Pancreas (tissue), 10 donors: ENCODE data around the gene GSN. TPM values are rescaled to one million over a fixed set of nuclear protein-coding genes. Genes with fewer than 3 reads are reported as not detected.
A peak's percentile ranks its signal among the peaks of the same experiment; 100 is the strongest.
"Not testable (repeated sequence)": the region's sequence is repeated elsewhere in the genome, so short reads cannot be mapped to it uniquely, and the experiment has no call there.

Experiments used
- ATAC-seq, 4 donors: fragments of 200-7000 bp; cut with Tn5 transposase; one replicate each; pipeline versions ENCODE4 v1.8.0 to v1.9.1; 2020; ENCODE audit warnings: mild to moderate bottlenecking in 4 of 4, moderate library complexity in 4 of 4
- DNase-seq, 6 donors: peaks; one replicate each; pipeline ENCODE4 v3.0.0-alpha.2; 2020
- FAIRE-seq: peaks from 2 replicates; lab custom pipeline; 2012; peaks lifted over from hg19 to GRCh38; lab: Jason Lieb, UNC
- H3K27ac ChIP-seq, 4 donors: fragments of 200-600 bp; sonication (generic); 1 replicate in 3 of 4; 2 replicates in 1 of 4; pipeline versions ENCODE4 v1.5.0 to v1.8.0; 2020
- H3K27me3 ChIP-seq, 4 donors: fragments of 200-600 bp; one replicate each; pipeline ENCODE4 v1.8.0; 2021
- H3K36me3 ChIP-seq, 3 donors: fragments of 200-600 bp; sonication (generic) in 1 of 3; one replicate each; pipeline versions ENCODE4 v1.5.0 to v1.8.0; 2020 to 2021
- H3K4me1 ChIP-seq, 3 donors: fragments of 200-600 bp; one replicate each; pipeline ENCODE4 v1.8.0; 2021
- H3K4me3 ChIP-seq, 4 donors: fragments of 200-600 bp; sonication (generic) in 2 of 4; one replicate each; pipeline versions ENCODE4 v1.5.0 to v1.8.0; 2020 to 2021
- H3K9me3 ChIP-seq, 4 donors: fragments of 200-600 bp; one replicate each; pipeline ENCODE4 v1.8.0; 2021
- CTCF ChIP-seq, 4 donors: fragments of 200-600 bp; sonication (generic) in 3 of 4; IDR thresholded peaks; one replicate each; pipeline versions ENCODE4 v1.5.0 to v1.8.0; 2021; ENCODE audit warnings: antibody characterized with exemption in 4 of 4
- WGBS, 2 donors: extraction: QIAGEN DNeasy Blood & Tissue Kit; methylation state at CpG; one replicate each; pipeline ENCODE4 v1.1.7; 2013; 5-methylcytosine and 5-hydroxymethylcytosine counted together
- intact Hi-C, 3 donors: fragments of 100-400 bp; cut with DNase I; formaldehyde crosslinking; loops; one replicate each; pipeline versions ENCODE4 v1.11.1 to v1.14.2; 2022
- polyA plus RNA-seq, 2 donors: library from polyadenylated mRNA; stranded (reverse); fragments of 200-250 nt; gene quantifications; one replicate each; pipeline ENCODE4 v1.2.3, GENCODE V29; 2013
- total RNA-seq, 6 donors: library from RNA; stranded (reverse); fragmentation: NEBNext Ultra II Directional in 4 of 6; extraction: Animal tissue kit (Norgen Biotek cat#: 25700) in 4 of 6; gene quantifications; one replicate each; pipeline versions ENCODE4 v1.2.1 to v1.2.4, GENCODE V29; 2021 to 2023
- donor health status: healthy with polysubstance abuse.
- donor health status: DM: no; HTN: no; CAD: no; lungs with moderate emphysema.
- donor health status: DM: no; HTN: no; CAD: no.
- donor health status: control.
- donor health status: control.
- donor health status: Bipolar disorder and iron deficiency.
- donor health status: DM: yes; HTN: yes; CAD: no.
- donor health status: DM: no; HTN: no; CAD: no.
- donor health status: DM: no; HTN: no; CAD: no.
- donor health status: DM: yes; HTN: yes; CAD: no.

The GSN gene
- total and polyA plus RNA-seq, 8 donors: 44.0 to 193 (median 132) TPM

GRCh38 chr9:121289772-121290370 is 21.9 kb downstream of the GSN start:
- no peak for TF ChIP-seq CTCF (IDR thresholded peaks at IDR 0.05)
- 70 to 79% methylated on average over 7 of the region's 7 CpGs for WGBS, 2 donors
- Histone ChIP-seq H3K4me3 (no peak overlapping the region), H3K36me3 (no peaks in the 10 kb centered on the region), H3K27me3 (no peaks in the 10 kb centered on the region), H3K9me3 (no peaks in the 10 kb centered on the region), H3K4me1 (peaks cover 14 to 41% (median 15%) of the 10 kb centered on the region in 3 donors), H3K27ac (peak overlapping the region; percentile 56 to 89 (median 78))
- no peak for ATAC-seq
- DNase-seq: peak in 1 of 6 donors; percentile 30
- FAIRE-seq: no peak
- intact Hi-C loops: no loop called here

- WGBS, 2 donors: 68 to 84% methylated on average over 4 of the region's 4 CpGs
- H3K9me3 ChIP-seq, H3K36me3 ChIP-seq, intact Hi-C loops, H3K4me3 ChIP-seq, H3K27ac ChIP-seq, ATAC-seq, H3K27me3 ChIP-seq, FAIRE-seq: not testable (repeated sequence)
- H3K4me1 ChIP-seq: peaks cover 12 to 26% (median 13%) of the 10 kb centered on the region in 3 donors
- peak in 1 of 6 donors; percentile 6 for DNase-seq
Observed at GRCh38 chr9:121291536-121291935, 23.6 kb downstream of the GSN start.

GRCh38 chr9:121292051-121292450 is 24.1 kb downstream of the GSN start:
- Histone ChIP-seq H3K9me3 (no peaks in the 10 kb centered on the region), H3K27ac (no peak overlapping the region), H3K4me1 (peaks cover 8 to 21% (median 8%) of the 10 kb centered on the region in 3 donors), H3K4me3 (no peak overlapping the region), H3K36me3 (no peaks in the 10 kb centered on the region), H3K27me3 (no peaks in the 10 kb centered on the region)
- FAIRE-seq: no peak
- ATAC-seq: no peak
- TF ChIP-seq CTCF (IDR thresholded peaks at IDR 0.05): no peak
- intact Hi-C loops: no loop called here
- peak in 1 of 6 donors; percentile 14 for DNase-seq
- 86 to 96% methylated on average over 1 of the region's 1 CpG for WGBS, 2 donors

- Histone ChIP-seq H3K27me3 (no peaks in the 10 kb centered on the region), H3K9me3 (no peaks in the 10 kb centered on the region), H3K4me3 (no peak overlapping the region), H3K27ac (no peak overlapping the region), H3K4me1 (peaks cover 4 to 13% (median 8%) of the 10 kb centered on the region in 3 donors), H3K36me3 (no peaks in the 10 kb centered on the region)
- no peak for TF ChIP-seq CTCF (IDR thresholded peaks at IDR 0.05)
- DNase-seq (no peak), ATAC-seq (no peak), FAIRE-seq (no peak)
- 76 to 79% methylated on average over 6 of the region's 6 CpGs for WGBS, 2 donors
- intact Hi-C loops: no loop called here
Observed at GRCh38 chr9:121292801-121293241, 24.9 kb downstream of the GSN start.

GRCh38 chr9:121294151-121294743 is 26.3 kb downstream of the GSN start:
- Histone ChIP-seq H3K4me1 (peaks cover 0 to 5% (median 0%) of the 10 kb centered on the region in 3 donors), H3K27me3 (no peaks in the 10 kb centered on the region), H3K4me3 (no peak overlapping the region), H3K9me3 (no peaks in the 10 kb centered on the region), H3K27ac (no peak overlapping the region), H3K36me3 (no peaks in the 10 kb centered on the region)
- no peak for FAIRE-seq
- ATAC-seq: no peak
- 81 to 86% methylated on average over 6 of the region's 6 CpGs for WGBS, 2 donors
- intact Hi-C loops: no loop called here
- TF ChIP-seq CTCF (IDR thresholded peaks at IDR 0.05): no peak
- DNase-seq: no peak
